Measurements from ENCODE around the gene ULBP1. TPM values are rescaled to one million over a fixed set of nuclear protein-coding genes. Genes with fewer than 3 reads are reported as not detected.

Gene ULBP1
- polyA plus RNA-seq, 3 donors: 0.06 to 0.79 (median 0.09) TPM

DNA sequence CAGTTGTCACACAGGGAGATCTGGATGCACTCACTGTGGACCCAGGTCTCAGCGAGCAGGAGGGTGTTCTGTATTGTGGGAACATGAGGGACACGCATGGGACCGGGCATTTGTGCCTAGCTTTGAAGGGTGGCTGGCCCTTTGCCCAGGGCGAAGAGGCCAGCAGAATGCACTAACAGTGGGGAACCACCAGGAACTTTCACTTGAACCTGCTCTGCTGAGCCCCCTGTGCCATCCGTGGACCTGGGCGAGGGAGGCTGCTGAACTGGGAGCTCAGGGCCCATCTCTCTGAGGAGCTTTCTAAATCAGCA lies 23.1 kb upstream of the ULBP1 start:
- no peak overlapping the region for H3K4me2 ChIP-seq (replicated peaks; ENCODE audit: extremely low read depth, low read length, poor library complexity, severe bottlenecking)
- H3K36me3 ChIP-seq (replicated peaks in 1 of 2; ENCODE audit: control insufficient read depth in 1 of 2, insufficient read depth in 2 of 2, low read length in 2 of 2): no peaks in the 10 kb centered on the region
- H3K27ac Mint-ChIP-seq: peak overlapping the region in 1 of 7 donors; percentile 27
- peaks cover 3 to 20% of the 10 kb centered on the region in 2 donors for H3K9me3 ChIP-seq (replicated peaks in 1 of 2; ENCODE audit: control insufficient read depth in 1 of 2, insufficient read depth in 1 of 2, low read length in 2 of 2)
- H3K27me3 Mint-ChIP-seq (ENCODE audit: low read depth in 3 of 3): peaks cover 78 to 87% (median 82%) of the 10 kb centered on the region in 3 donors
- peaks cover 12 to 13% of the 10 kb centered on the region in 2 donors for H3K36me3 Mint-ChIP-seq
- peaks cover 28 to 31% of the 10 kb centered on the region in 2 donors for H3K4me1 ChIP-seq (ENCODE audit: control insufficient read depth in 1 of 2, insufficient read depth in 2 of 2, low read length in 2 of 2)
- intact Hi-C loops (cut with micrococcal nuclease): no loop called here
- peaks cover 54 to 83% of the 10 kb centered on the region in 2 donors for H3K27me3 ChIP-seq (ENCODE audit: control insufficient read depth in 2 of 2, insufficient read depth in 2 of 2, low read length in 2 of 2)
- H3K4me3 ChIP-seq (replicated peaks in 1 of 3; ENCODE audit: low read depth in 2 of 3, low read length in 3 of 3): no peak overlapping the region
- peak overlapping the region; percentile 20 to 98 for H3K4me3 Mint-ChIP-seq
- H3K9ac ChIP-seq (ENCODE audit: insufficient read depth, low read length, poor library complexity, severe bottlenecking): no peak overlapping the region
- 11% methylated on average over 6 of the region's 6 CpGs for WGBS (ENCODE audit: insufficient coverage)
- DNase-seq: peak in 1 of 3 donors; percentile 9
- TF ChIP-seq, protein P1, sequence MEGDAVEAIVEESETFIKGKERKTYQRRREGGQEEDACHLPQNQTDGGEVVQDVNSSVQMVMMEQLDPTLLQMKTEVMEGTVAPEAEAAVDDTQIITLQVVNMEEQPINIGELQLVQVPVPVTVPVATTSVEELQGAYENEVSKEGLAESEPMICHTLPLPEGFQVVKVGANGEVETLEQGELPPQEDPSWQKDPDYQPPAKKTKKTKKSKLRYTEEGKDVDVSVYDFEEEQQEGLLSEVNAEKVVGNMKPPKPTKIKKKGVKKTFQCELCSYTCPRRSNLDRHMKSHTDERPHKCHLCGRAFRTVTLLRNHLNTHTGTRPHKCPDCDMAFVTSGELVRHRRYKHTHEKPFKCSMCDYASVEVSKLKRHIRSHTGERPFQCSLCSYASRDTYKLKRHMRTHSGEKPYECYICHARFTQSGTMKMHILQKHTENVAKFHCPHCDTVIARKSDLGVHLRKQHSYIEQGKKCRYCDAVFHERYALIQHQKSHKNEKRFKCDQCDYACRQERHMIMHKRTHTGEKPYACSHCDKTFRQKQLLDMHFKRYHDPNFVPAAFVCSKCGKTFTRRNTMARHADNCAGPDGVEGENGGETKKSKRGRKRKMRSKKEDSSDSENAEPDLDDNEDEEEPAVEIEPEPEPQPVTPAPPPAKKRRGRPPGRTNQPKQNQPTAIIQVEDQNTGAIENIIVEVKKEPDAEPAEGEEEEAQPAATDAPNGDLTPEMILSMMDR (IDR thresholded peaks at IDR 0.05): no peak
- peaks cover 4 to 33% (median 21%) of the 10 kb centered on the region in 7 donors for H3K9me3 Mint-ChIP-seq
- H2AFZ ChIP-seq (ENCODE audit: insufficient read depth, low read depth, low read length, poor library complexity, severe bottlenecking): no peak overlapping the region
- no peaks in the 10 kb centered on the region for H3K79me2 ChIP-seq (ENCODE audit: insufficient read depth, low read length)
- H3K27ac ChIP-seq (ENCODE audit: low read depth in 1 of 2, low read length in 2 of 2): no peak overlapping the region
- H4K20me1 ChIP-seq (ENCODE audit: insufficient read depth, low read length): no peaks in the 10 kb centered on the region
- peaks cover 31% of the 10 kb centered on the region for H3K4me1 Mint-ChIP-seq

- intact Hi-C loops (cut with micrococcal nuclease): no loop called here
- peaks cover 4 to 36% (median 21%) of the 10 kb centered on the region in 7 donors for H3K9me3 Mint-ChIP-seq
- peak within 1 kb of the TSS; percentile 42 to 74 (median 65) for H3K4me3 ChIP-seq (replicated peaks in 1 of 3; ENCODE audit: low read depth in 2 of 3, low read length in 3 of 3)
- DNase-seq: peak; percentile 88 to 95 (median 95)
- H3K9me3 ChIP-seq (replicated peaks in 1 of 2; ENCODE audit: control insufficient read depth in 1 of 2, insufficient read depth in 1 of 2, low read length in 2 of 2): peaks cover 3 to 20% of the 10 kb centered on the region in 2 donors
- H3K27me3 ChIP-seq (ENCODE audit: control insufficient read depth in 2 of 2, insufficient read depth in 2 of 2, low read length in 2 of 2): peaks cover 45 to 71% of the 10 kb centered on the region in 2 donors
- peak within 1 kb of the TSS; percentile 78 for H3K4me2 ChIP-seq (replicated peaks; ENCODE audit: extremely low read depth, low read length, poor library complexity, severe bottlenecking)
- H3K27ac ChIP-seq (ENCODE audit: low read depth in 1 of 2, low read length in 2 of 2): no peak within 1 kb of the TSS
- peak within 1 kb of the TSS; percentile 44 for H3K9ac ChIP-seq (ENCODE audit: insufficient read depth, low read length, poor library complexity, severe bottlenecking)
- WGBS (ENCODE audit: insufficient coverage): under 1% methylated on average over 48 of the region's 62 CpGs
- H3K27me3 Mint-ChIP-seq (ENCODE audit: low read depth in 3 of 3): peaks cover 69 to 84% (median 80%) of the 10 kb centered on the region in 3 donors
- H3K4me1 ChIP-seq (ENCODE audit: control insufficient read depth in 1 of 2, insufficient read depth in 2 of 2, low read length in 2 of 2): peaks cover 28 to 31% of the 10 kb centered on the region in 2 donors
- no peaks in the 10 kb centered on the region for H3K36me3 ChIP-seq (replicated peaks in 1 of 2; ENCODE audit: control insufficient read depth in 1 of 2, insufficient read depth in 2 of 2, low read length in 2 of 2)
- peak within 1 kb of the TSS in 5 of 7 donors; percentile 57 to 85 (median 76) for H3K27ac Mint-ChIP-seq
- H3K79me2 ChIP-seq (ENCODE audit: insufficient read depth, low read length): no peaks in the 10 kb centered on the region
- peak within 1 kb of the TSS; percentile 74 for H2AFZ ChIP-seq (ENCODE audit: insufficient read depth, low read depth, low read length, poor library complexity, severe bottlenecking)
- peaks cover 31% of the 10 kb centered on the region for H3K4me1 Mint-ChIP-seq
- H4K20me1 ChIP-seq (ENCODE audit: insufficient read depth, low read length): no peaks in the 10 kb centered on the region
- TF ChIP-seq, protein P1 (IDR thresholded peaks at IDR 0.05): no peak
- H3K36me3 Mint-ChIP-seq: peaks cover 12 to 13% of the 10 kb centered on the region in 2 donors
- H3K4me3 Mint-ChIP-seq: peak within 1 kb of the TSS; percentile 80 to 98
Measured at GRCh38 chr6:149941583-149942460, 21.9 kb upstream of the ULBP1 start, which contains the start of gene ULBP2. ULBP2 (plus strand) TSS chr6:149942014; CDS start chr6:149942073, 59 bp downstream.
